GM23248 (cell line): ENCODE results near the gene GAB2.

Source experiments
- EZH2 ChIP-seq: fragments of 200-600 bp; sonication (generic); IDR thresholded peaks from 2 replicates; pipeline ENCODE4 v1.6.1; 2018; ENCODE audit warnings: antibody characterized with exemption, mild to moderate bottlenecking; ENCODE audit not compliant: insufficient read depth, poor library complexity, severe bottlenecking
- EZH2phosphoT487 ChIP-seq: fragments of 200-600 bp; sonication (generic); IDR thresholded peaks from 2 replicates; pipeline ENCODE4 v1.6.1; 2018; ENCODE audit warnings: antibody characterized with exemption, moderate library complexity, mild to moderate bottlenecking, low read depth; ENCODE audit not compliant: insufficient read depth

DNA sequence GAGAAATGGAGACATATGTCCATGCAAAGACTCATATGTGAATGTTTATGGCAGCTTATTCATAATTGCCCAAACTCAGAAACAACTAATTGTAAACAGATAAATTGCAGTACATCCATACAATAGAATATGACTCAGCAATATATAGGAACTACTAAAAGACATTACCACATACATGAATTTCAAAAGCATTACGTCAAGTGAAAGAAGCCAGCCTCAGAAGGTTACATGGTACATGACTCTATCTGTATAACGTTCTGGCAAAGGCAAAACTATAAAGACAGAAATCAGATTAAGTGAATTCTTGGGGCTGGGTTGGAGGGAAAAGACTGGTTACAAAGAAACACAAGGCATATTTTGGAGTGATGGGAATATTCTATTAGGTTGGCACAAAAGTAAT, 236.4 kb downstream of the GAB2 start:
- TF ChIP-seq EZH2 (no peak), EZH2phosphoT487 (no peak)
